H9 (cell line): ENCODE results near the gene MUC2. TPM values are rescaled to one million over a fixed set of nuclear protein-coding genes. Genes with fewer than 3 reads are reported as not detected.

Experiments
- DNase-seq: peaks from one replicate; pipeline ENCODE4 v3.0.0-alpha.2; 2017
- H2AFZ ChIP-seq: one replicate; pipeline ENCODE4 v1.6.1; 2013; ENCODE audit warnings: mild to moderate bottlenecking, low read length, control low read depth, moderate library complexity
- H2AK5ac ChIP-seq: 2 replicates; pipeline ENCODE4 v1.6.1; 2013; ENCODE audit warnings: low read length, control low read depth, mixed read lengths; ENCODE audit not compliant: insufficient read length
- H2BK120ac ChIP-seq: one replicate; pipeline ENCODE4 v1.6.1; 2013; ENCODE audit warnings: low read depth, mild to moderate bottlenecking, low read length, control low read depth, inconsistent platforms; ENCODE audit not compliant: poor library complexity, severe bottlenecking
- H2BK12ac ChIP-seq: 2 replicates; pipeline ENCODE4 v1.6.1; 2013; ENCODE audit warnings: low read length, control low read depth, mixed read lengths, low read depth; ENCODE audit not compliant: insufficient read length
- H2BK15ac ChIP-seq: 2 replicates; pipeline ENCODE4 v1.6.1; 2013; ENCODE audit warnings: low read depth, low read length, control low read depth
- H2BK20ac ChIP-seq: one replicate; pipeline ENCODE4 v1.6.1; 2013; ENCODE audit warnings: low read depth, mild to moderate bottlenecking, low read length, control low read depth, inconsistent platforms; ENCODE audit not compliant: poor library complexity, severe bottlenecking
- H2BK5ac ChIP-seq: 2 replicates; pipeline ENCODE4 v1.6.1; 2013; ENCODE audit warnings: low read length, control low read depth, mixed read lengths; ENCODE audit not compliant: insufficient read length
- H3K14ac ChIP-seq: 2 replicates; pipeline ENCODE4 v1.6.1; 2013; ENCODE audit warnings: low read length, control low read depth; ENCODE audit not compliant: insufficient read depth
- H3K18ac ChIP-seq: 2 replicates; pipeline ENCODE4 v1.6.1; 2013; ENCODE audit warnings: low read depth, mild to moderate bottlenecking, mixed read lengths, low read length, control low read depth; ENCODE audit not compliant: insufficient read length
- H3K23ac ChIP-seq: 2 replicates; pipeline ENCODE4 v1.6.1; 2013; ENCODE audit warnings: low read length, control low read depth, mixed read lengths, low read depth; ENCODE audit not compliant: insufficient read length
- H3K23me2 ChIP-seq: 2 replicates; pipeline ENCODE4 v1.6.1; 2013; ENCODE audit warnings: low read depth, mild to moderate bottlenecking, mixed read lengths, low read length, control low read depth; ENCODE audit not compliant: insufficient read length, poor library complexity, severe bottlenecking
- H3K27ac ChIP-seq: 2 replicates; pipeline ENCODE4 v1.5.1; 2013; ENCODE audit warnings: low read length, control low read depth, mixed read lengths, low read depth; ENCODE audit not compliant: insufficient read length
- H3K27me3 ChIP-seq: 2 replicates; pipeline ENCODE4 v1.6.1; 2013; ENCODE audit warnings: low read length, control low read depth, inconsistent platforms; ENCODE audit not compliant: insufficient read depth
- H3K4ac ChIP-seq: 2 replicates; pipeline ENCODE4 v1.6.1; 2013; ENCODE audit warnings: low read depth, mild to moderate bottlenecking, control low read depth, inconsistent platforms, low read length, moderate library complexity
- H3K4me1 ChIP-seq: 2 replicates; pipeline ENCODE4 v1.6.1; 2013; ENCODE audit warnings: low read length, control low read depth, inconsistent platforms; ENCODE audit not compliant: insufficient read depth
- H3K4me2 ChIP-seq: 2 replicates; pipeline ENCODE4 v1.6.1; 2013; ENCODE audit warnings: low read length, control low read depth, mixed read lengths; ENCODE audit not compliant: insufficient read length, insufficient read depth
- H3K56ac ChIP-seq: 2 replicates; pipeline ENCODE4 v1.6.1; 2013; ENCODE audit warnings: low read depth, mild to moderate bottlenecking, mixed read lengths, low read length, control low read depth; ENCODE audit not compliant: insufficient read length
- H3K79me1 ChIP-seq: 2 replicates; pipeline ENCODE4 v1.6.1; 2013; ENCODE audit warnings: low read depth, mild to moderate bottlenecking, moderate library complexity, low read length, control low read depth, inconsistent platforms; ENCODE audit not compliant: insufficient read depth, poor library complexity, severe bottlenecking
- H3K79me2 ChIP-seq: 2 replicates; pipeline ENCODE4 v1.6.1; 2013; ENCODE audit warnings: low read length, control low read depth, inconsistent platforms; ENCODE audit not compliant: insufficient read depth
- H3K9ac ChIP-seq: 2 replicates; pipeline ENCODE4 v1.6.1; 2013; ENCODE audit warnings: low read length, control low read depth, mixed read lengths; ENCODE audit not compliant: insufficient read length; ENCODE audit errors: extremely low read depth
- H3K9me3 ChIP-seq: one replicate; pipeline ENCODE4 v1.6.1; 2013; ENCODE audit warnings: low read depth, low read length, inconsistent platforms; ENCODE audit not compliant: control insufficient read depth
- H3T11ph ChIP-seq: one replicate; pipeline ENCODE4 v1.6.1; 2013; ENCODE audit warnings: mild to moderate bottlenecking, low read length, control low read depth, inconsistent platforms
- H4K20me1 ChIP-seq: one replicate; pipeline ENCODE4 v1.6.1; 2013; ENCODE audit not compliant: control insufficient read depth, insufficient read length, insufficient read depth
- H4K5ac ChIP-seq: 2 replicates; pipeline ENCODE4 v1.6.1; 2013; ENCODE audit warnings: low read depth, mild to moderate bottlenecking, mixed read lengths, low read length, control low read depth; ENCODE audit not compliant: insufficient read length
- H4K8ac ChIP-seq: replicated peaks from 2 replicates; pipeline ENCODE4 v1.6.1; 2013; ENCODE audit warnings: low read length, control low read depth, mixed read lengths, low read depth; ENCODE audit not compliant: insufficient read length
- H4K91ac ChIP-seq: 2 replicates; pipeline ENCODE4 v1.6.1; 2013; ENCODE audit warnings: low read depth, mild to moderate bottlenecking, moderate library complexity, mixed read lengths, low read length, control low read depth; ENCODE audit not compliant: insufficient read length
- H3K27ac Mint-ChIP-seq, 3 experiments: 2 replicates in 2 of 3; 3 replicates in 1 of 3; pipeline ENCODE4 v1.8.0; 2020 to 2021; ENCODE audit warnings: mixed read lengths in 3 of 3, mild to moderate bottlenecking in 1 of 3, moderate library complexity in 1 of 3
- H3K27me3 Mint-ChIP-seq: 2 replicates; pipeline ENCODE4 v1.8.0; 2021; ENCODE audit warnings: low read depth, mild to moderate bottlenecking, moderate library complexity, mixed read lengths
- H3K36me3 Mint-ChIP-seq, 3 experiments: 2 replicates in 2 of 3; 3 replicates in 1 of 3; pipeline ENCODE4 v1.8.0; 2020 to 2021; ENCODE audit warnings: low read depth in 3 of 3, mixed read lengths in 3 of 3; ENCODE audit not compliant: insufficient read depth in 1 of 3
- H3K4me1 Mint-ChIP-seq, 2 experiments: 2 replicates each; pipeline ENCODE4 v1.8.0; 2020; ENCODE audit warnings: mixed read lengths in 2 of 2
- H3K4me3 Mint-ChIP-seq, 2 experiments: 2 replicates in 1 of 2; 3 replicates in 1 of 2; pipeline ENCODE4 v1.8.0; 2020 to 2021; ENCODE audit warnings: mild to moderate bottlenecking in 2 of 2, mixed read lengths in 2 of 2, moderate library complexity in 1 of 2
- H3K9me3 Mint-ChIP-seq, 2 experiments: 2 replicates in 1 of 2; 3 replicates in 1 of 2; pipeline ENCODE4 v1.8.0; 2020; ENCODE audit warnings: mild to moderate bottlenecking in 2 of 2, mixed read lengths in 2 of 2, moderate library complexity in 1 of 2
- CTCF ChIP-seq: fragments of 200-600 bp; sonication (generic); conservative IDR thresholded peaks from 3 replicates; pipeline ENCODE4 v1.8.0; 2021; ENCODE audit warnings: antibody characterized with exemption, mild to moderate bottlenecking
- WGBS: extraction: QIAGEN DNeasy Blood & Tissue Kit; methylation state at CpG from one replicate; pipeline ENCODE4 v1.1.7; 2013; ENCODE audit warnings: missing lambda C conversion rate, low lambda C conversion rate, mixed read lengths; ENCODE audit not compliant: insufficient read length; ENCODE audit errors: extremely low coverage; 5-methylcytosine and 5-hydroxymethylcytosine counted together
- total RNA-seq: library from RNA; stranded (reverse); gene quantifications from 2 replicates; pipeline ENCODE4 v1.2.1, GENCODE V29; 2021

Gene MUC2
- total RNA-seq, 1 experiment from 2014 or later, result not detected

GRCh38 chr11:1029654-1030053, 45.0 kb upstream of the MUC2 start:
- Mint-ChIP-seq H3K36me3 (no peaks in the 10 kb centered on the region), H3K4me3 (no peak overlapping the region), H3K27ac (no peak overlapping the region), H3K4me1 (no peaks in the 10 kb centered on the region), H3K27me3 (no peaks in the 10 kb centered on the region), H3K9me3 (peaks cover 0 to 6% of the 10 kb centered on the region in 2 experiments; a peak in 2 of 5 replicates)
- DNase-seq, result no peak
- Histone ChIP-seq H2BK15ac (no peak overlapping the region), H3K9me3 (no peaks in the 10 kb centered on the region), H3K56ac (no peak overlapping the region), H3K4me1 (no peaks in the 10 kb centered on the region), H2BK120ac (no peak overlapping the region), H4K20me1 (no peaks in the 10 kb centered on the region), H3K18ac (no peak overlapping the region), H3K79me1 (no peaks in the 10 kb centered on the region), H2BK5ac (no peak overlapping the region), H3K4ac (no peak overlapping the region), H2BK12ac (no peak overlapping the region), H3T11ph (no peak overlapping the region), H3K14ac (no peak overlapping the region), H3K9ac (no peak overlapping the region), H3K4me2 (no peak overlapping the region), H3K79me2 (no peaks in the 10 kb centered on the region), H4K8ac (no peak overlapping the region), H2AK5ac (no peak overlapping the region), H3K27me3 (no peaks in the 10 kb centered on the region), H3K23me2 (no peaks in the 10 kb centered on the region), H2BK20ac (no peak overlapping the region), H3K27ac (no peak overlapping the region), H4K5ac (no peak overlapping the region), H3K23ac (no peak overlapping the region), H2AFZ (no peak overlapping the region), H4K91ac (no peak overlapping the region)
- no CpG with 5 or more reads among the region's 16 CpGs for WGBS
- TF ChIP-seq CTCF, result no peak; the same call in 2 of the 3 replicates
